ENCODE data around the gene RGS14.

GRCh38 chr5:177404641-177405179 lies 47.0 kb downstream of the RGS14 start:
- TF ChIP-seq CTCF (IDR thresholded peaks at IDR 0.05; ENCODE audit: low read depth, low read length, poor library complexity, severe bottlenecking) (no peak), EZH2phosphoT487 (IDR thresholded peaks at IDR 0.05; ENCODE audit: borderline replicate concordance, low read length) (no peak)

Data from DOHH2 (cell line).